Hair follicular keratinocyte (primary cell): Measurements from ENCODE around the gene MCOLN1. TPM values are rescaled to one million over a fixed set of nuclear protein-coding genes. Genes with fewer than 3 reads are reported as not detected.

Source experiments
- total RNA-seq: library from RNA; depleted of rRNA; stranded (reverse); fragments of >200 nt; gene quantifications from 2 replicates; pipeline ENCODE4 v1.2.3, GENCODE V29; 2015

MCOLN1 gene
- total RNA-seq, result 3.0 and 3.1 TPM in 2 replicates

GRCh38 chr19:7522072-7522922 is at the start of gene MCOLN1:
Gene MCOLN1, plus strand, starts transcription at chr19:7522624. Its CDS starts 127 bp downstream, at chr19:7522751.

GRCh38 chr19:7488736-7489353 is 33.6 kb upstream of the MCOLN1 start, which contains the start of gene PEX11G:
Gene PEX11G, minus strand, starts transcription at chr19:7489035. Its CDS starts 25 bp downstream, at chr19:7489010.

GRCh38 chr19:7515645-7516151 is 6.7 kb upstream of the MCOLN1 start, which contains the start of gene ZNF358:
Gene ZNF358, plus strand, starts transcription at chr19:7516103. Its CDS starts 3,140 bp downstream, at chr19:7519243.

GRCh38 chr19:7535047-7535997 is 12.9 kb downstream of the MCOLN1 start, which contains the start of gene PNPLA6:
Gene PNPLA6, plus strand, starts transcription at chr19:7535717. Its CDS starts 72 bp downstream, at chr19:7535789.

Other genes starting within 250 kb of the MCOLN1 start
- 4.9 and 5.7 TPM in 2 replicates for gene INSR, start 228.2 kb upstream of the MCOLN1 start, total RNA-seq
- 31.2 and 31.4 TPM in 2 replicates for gene ARHGEF18, start 173.7 kb upstream of the MCOLN1 start, total RNA-seq
- 5.5 and 5.8 TPM in 2 replicates for gene PEX11G, start 33.6 kb upstream of the MCOLN1 start, total RNA-seq
- 13.8 and 22.9 TPM in 2 replicates for gene ZNF358, start 6.5 kb upstream of the MCOLN1 start, total RNA-seq
- gene PNPLA6, start 13.1 kb downstream of the MCOLN1 start, total RNA-seq, result 73.2 and 75.9 TPM in 2 replicates
- gene CAMSAP3, start 73.2 kb downstream of the MCOLN1 start, total RNA-seq, result 4.2 and 5.1 TPM in 2 replicates
- 32.9 and 36.3 TPM in 2 replicates for gene XAB2, start 106.9 kb downstream of the MCOLN1 start, total RNA-seq
- 23.1 and 43.3 TPM in 2 replicates for gene PET100, start 107.2 kb downstream of the MCOLN1 start, total RNA-seq
- gene PCP2, start 111.1 kb downstream of the MCOLN1 start, total RNA-seq, result not detected in 2 replicates
- 43.7 and 55.8 TPM in 2 replicates for gene STXBP2, start 114.5 kb downstream of the MCOLN1 start, total RNA-seq
- not detected in 2 replicates for gene RETN, start 146.4 kb downstream of the MCOLN1 start, total RNA-seq
- gene MCEMP1, start 154.5 kb downstream of the MCOLN1 start, total RNA-seq, result not detected in 2 replicates
- gene TRAPPC5, start 158.2 kb downstream of the MCOLN1 start, total RNA-seq, result 121 and 125 TPM in 2 replicates
- not detected in 2 replicates for gene FCER2, start 179.5 kb downstream of the MCOLN1 start, total RNA-seq
- not detected in 2 replicates for gene CLEC4G, start 209.5 kb downstream of the MCOLN1 start, total RNA-seq
- not detected in 2 replicates for gene CD209, start 224.9 kb downstream of the MCOLN1 start, total RNA-seq
- not detected in 2 replicates for gene CLEC4M, start 240.6 kb downstream of the MCOLN1 start, total RNA-seq